HG02763 (cell line): ENCODE data around the gene AMT.

Source experiments
- ATAC-seq: cut with Tn5 transposase; IDR thresholded peaks from one replicate; pipeline ENCODE4 v1.9.1; 2021; ENCODE audit warnings: mild to moderate bottlenecking, moderate library complexity; ENCODE audit not compliant: unreplicated experiment

AMT gene

GRCh38 chr3:49389297-49389696, 33.0 kb downstream of the AMT start:
- no peak for ATAC-seq

DNA sequence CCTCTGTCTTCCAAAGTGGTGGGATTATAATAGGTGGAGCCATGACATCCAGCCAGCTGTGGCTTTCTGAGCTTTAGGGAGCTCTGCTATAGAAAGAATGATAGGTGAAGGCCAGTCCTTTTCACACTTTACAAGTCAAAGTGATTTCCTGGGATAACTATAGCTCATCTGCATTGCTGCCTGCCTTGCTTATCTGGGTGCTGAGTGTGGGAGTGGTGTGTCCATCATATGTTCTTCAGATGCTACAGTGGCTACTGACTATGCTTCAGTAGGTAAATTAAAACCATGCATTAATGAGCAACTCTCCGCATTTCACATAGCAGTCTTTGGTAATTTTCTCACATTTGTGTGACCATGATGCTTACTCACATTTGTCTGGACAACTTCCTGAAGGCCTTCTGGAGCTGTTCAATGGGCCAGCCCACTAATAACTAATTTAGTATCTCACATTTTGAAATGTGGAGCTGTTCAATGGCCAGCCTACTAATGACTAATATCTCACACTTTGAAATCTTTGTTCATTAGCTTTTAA, 33.9 kb downstream of the AMT start:
- no peak for ATAC-seq

GRCh38 chr3:49387721-49388120, 34.6 kb downstream of the AMT start:
- ATAC-seq: no peak

DNA sequence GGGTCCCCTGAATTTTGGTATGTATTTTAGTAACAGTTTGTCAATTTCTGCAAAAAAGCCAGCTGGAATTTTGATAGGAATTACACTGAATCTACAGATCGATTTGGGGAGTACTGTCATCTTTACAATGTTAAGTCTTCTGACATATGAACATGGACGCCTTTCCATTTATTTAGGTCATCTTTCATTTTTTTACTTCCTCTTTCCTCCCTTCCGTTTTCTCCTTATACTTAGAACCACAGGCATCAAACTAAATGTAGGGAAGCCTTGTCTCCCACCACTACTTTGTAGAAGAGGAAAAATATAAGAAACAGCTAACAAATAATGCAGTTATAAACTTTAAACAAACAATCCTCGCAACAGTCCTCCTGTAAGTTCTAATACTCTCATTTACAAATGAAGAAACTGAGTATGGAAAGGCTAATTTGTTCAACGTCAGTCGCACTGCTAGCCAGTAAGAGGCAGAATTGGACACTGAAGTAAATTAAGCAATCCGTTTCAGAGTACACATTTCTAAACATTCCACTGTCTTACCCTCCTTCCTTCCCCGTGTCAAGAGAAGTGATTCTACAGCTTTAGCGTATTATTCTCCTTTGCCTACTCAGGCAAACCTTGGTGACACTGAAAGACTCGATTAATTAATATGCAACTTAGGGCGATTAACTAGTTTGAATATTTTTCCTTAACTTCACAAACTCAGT, 36.1 kb downstream of the AMT start:
- no peak for ATAC-seq

DNA sequence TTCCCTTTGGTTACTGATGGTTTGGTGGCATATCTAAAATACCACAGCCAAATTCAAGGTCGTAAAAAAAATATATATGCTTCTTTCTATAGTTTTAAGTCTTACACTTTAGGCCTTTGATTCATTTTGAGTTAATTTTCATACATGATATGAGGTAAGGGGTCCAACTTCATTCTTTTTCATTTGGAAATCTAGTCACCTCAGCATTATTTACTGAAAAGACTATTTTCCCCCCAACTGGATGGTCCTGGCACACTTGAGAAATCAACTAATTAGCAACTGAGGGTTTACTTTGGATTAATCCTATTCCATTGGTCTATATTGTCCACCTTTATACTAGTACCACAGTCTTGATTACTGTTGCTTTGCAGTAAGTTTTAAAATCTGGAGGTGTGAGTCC, 36.7 kb downstream of the AMT start:
- no peak for ATAC-seq

DNA sequence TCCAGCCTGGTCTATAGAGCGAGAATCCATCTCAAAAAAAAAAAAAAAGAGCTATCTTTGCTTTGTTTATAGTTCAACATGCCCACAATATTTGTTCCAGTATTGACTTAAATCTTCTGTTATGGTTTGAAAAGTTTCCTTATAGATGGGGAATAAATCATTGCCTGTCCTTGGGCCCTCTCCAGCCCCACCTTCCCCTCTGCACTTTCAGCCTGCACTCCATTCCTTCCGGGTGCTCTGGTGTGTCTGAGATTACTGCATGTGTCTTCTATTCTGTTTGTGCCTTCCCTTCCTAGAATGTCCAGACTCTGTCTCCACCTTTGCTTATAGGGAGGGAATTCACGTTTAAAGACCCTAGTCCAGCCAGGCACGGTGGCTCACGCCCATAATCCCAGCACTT, 38.9 kb downstream of the AMT start:
- ATAC-seq: no peak

DNA sequence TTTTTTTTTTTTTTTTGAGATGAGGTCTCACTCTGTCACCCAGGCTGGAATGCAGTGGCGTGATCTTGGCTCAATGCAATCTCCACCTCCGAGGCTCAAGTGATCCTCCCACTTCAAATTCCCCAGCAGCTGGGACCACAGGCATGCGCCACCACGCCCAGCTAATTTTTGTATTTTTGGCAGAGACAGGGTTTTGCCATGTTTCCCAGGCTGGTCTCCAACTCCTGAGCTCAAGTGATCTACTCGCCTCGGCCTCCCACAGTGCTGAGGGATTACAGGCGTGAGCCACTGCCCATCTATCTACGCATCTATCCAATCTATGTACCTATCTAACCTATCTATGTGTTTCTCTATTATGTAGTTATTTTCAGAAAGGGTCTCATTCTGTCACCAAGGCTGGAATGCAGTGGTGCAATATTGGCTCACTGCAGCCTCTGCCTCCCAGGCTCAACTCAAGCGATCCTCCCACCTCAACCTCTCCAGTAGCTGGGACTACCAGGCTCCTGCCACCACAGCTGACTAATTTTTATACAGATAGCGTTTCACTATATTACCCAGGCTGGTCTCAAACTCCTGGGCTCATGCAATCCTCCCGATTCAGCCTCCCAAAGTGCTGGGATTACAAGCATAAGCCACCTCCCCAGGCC, 43.9 kb downstream of the AMT start:
- no peak for ATAC-seq

- ATAC-seq: no peak
Observed at GRCh38 chr3:49377483-49377882, 44.8 kb downstream of the AMT start.

DNA sequence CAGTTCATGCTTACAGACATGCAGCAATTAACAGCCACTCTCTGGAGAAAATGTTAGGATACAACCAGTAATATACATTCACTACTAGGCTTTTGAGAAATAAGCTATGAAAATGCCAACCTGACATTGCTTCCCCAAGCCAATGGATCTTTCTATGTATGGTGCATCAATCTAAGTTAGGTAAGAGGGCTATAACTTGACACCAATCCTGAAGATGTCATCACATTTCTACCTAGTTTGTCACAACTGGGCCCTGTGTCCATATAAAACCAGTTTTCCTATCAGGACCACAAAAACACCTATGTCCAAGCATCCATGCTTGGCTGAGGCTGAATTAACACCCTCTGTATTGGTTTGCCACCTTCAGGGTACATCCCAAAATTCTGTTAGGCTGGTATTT, 50.3 kb downstream of the AMT start:
- no peak for ATAC-seq

GRCh38 chr3:49370585-49371290, 51.5 kb downstream of the AMT start:
- ATAC-seq: no peak
